ENCODE data around the gene DGKG.

Gene DGKG

DNA sequence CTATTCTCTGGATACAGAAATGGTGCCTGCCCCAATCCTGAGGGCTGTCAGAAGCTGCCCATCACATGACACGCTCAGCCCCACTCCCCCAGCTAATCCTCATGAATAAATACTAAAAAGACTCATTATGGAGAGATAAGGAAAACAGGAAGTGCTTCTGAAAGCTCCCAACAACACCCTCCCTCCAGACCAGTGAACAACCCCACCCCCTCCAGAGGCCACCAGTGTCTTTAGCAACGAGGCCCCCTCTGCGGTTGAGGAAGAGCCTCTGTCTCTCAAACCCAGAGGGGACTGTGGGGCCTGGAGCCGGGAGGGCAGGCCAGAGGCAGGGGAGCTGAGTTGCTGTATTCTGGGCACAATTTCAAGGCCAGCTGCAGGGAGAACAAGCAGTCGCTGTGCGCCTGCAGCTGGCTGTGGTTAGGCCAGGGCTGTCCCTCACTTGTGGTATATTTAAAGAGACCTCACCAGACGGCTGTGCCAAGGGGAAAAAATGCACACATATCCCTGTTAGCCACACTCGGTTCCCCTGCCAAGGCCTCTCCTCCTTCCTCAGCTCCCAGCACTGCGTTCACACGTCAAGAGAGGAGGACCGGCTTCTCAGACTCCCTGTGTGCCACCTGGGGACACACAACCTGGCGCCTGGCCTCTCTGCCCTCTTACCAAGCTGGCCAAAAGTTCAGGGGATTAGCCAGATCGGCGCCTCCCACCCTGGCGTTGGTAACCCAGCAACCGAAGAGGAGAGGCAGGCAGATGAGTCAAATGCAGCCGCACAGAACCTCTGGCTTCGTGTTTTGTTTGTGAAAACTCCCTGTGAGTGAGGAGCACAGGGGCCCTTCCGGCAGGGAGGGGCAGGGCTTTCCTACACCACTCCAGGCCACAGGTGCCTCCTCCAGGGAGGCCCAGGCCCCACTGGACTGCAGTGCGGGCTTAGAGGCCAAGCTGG is 152.0 kb downstream of the DGKG start:
- DNase-seq (ENCODE audit: low read depth in 2 of 2) = no peak

DNA sequence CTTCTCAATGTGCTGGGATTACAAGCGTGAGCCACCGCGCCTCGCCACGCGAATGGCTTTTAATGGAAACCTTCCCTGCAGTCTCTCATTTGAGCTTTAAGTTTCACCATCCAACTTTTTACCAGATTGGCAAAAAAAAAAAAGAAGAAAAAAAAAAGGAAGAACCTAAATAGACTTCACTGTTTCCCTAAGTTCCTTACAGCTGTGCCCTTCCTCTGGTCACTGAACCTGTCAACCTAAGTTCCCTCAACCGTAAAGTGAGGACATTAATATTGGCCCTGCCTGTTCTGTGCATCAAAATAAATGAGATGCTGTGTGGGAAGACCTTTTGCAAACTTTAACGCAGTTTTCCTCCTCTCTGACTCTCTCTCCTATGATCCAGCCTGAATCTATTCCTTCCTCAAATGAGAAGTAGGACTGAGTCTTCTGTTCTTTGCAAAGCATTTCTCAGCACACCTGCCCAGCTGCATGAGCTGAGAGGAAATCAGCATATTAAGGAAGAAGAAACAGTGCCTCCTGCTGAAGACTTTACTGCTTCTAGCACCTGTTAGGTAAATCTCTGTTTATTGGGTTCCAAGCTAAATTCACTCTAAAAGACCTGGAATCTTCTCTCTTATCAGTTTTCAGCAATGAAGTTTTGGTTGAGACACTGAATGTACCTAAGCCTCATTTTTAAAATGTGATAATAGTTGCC is 153.6 kb downstream of the DGKG start:
- no peak for DNase-seq (ENCODE audit: low read depth in 2 of 2)

DNA sequence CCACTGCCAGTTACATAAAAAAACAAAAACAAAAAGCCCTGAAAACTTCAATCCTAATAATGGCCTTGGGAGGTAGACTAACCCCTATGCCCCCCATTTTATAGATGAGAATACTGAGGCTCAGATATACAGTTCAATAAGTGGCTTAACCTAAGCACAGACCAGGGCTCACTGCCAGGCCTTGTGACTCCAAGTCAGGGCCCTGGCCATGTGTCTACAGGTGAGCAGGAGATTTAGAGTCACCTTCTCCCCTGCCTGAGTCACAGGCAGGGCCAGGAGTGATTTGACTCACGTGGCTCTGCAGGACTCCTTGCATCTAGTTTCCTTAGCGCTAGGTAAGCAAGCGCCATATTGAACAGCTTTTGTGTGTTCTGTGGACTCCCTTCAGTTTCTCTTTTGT is 154.5 kb downstream of the DGKG start:
- DNase-seq (ENCODE audit: low read depth in 2 of 2) = no peak

DNA sequence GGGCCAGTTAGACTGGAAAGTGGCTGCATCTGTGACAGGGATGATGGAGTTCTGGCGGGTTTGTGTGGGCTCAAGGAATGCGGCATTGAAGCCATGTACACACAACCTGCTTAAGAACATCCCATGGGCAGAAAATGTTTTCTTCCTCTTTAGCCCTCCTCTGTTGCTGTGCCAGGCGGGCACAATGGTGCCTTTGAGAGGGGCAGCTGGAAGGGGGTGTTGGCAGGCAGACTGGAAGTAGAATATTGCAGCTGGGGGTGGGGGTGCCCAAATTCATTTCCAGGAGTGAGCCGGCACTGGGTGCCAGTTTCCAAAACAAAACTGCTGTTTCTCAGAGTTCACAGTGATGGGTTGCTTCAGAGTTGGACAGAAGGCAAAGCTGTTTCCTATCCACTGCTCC is 161.3 kb downstream of the DGKG start:
- DNase-seq (ENCODE audit: low read depth in 2 of 2) = no peak

DNA sequence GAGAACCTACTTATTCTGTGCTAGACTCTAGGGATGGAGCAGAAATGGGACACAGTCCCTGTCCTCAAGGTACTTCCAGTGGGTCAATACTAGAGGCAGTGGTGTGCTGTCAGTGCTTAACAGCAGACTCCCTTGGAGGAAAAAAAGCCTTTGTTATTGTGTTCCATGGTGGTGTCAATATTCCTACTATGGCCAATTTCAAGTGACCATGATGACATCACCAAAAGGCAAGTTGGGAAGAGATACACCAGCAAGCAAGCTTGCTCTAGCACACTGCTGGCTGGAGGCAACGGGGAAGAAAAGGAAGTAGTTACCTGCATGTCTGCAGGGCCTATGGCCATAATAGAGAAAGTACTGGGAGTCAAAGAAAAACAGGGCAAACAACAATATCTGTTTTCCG is 163.6 kb downstream of the DGKG start:
- no peak for DNase-seq (ENCODE audit: low read depth in 2 of 2)

DNA sequence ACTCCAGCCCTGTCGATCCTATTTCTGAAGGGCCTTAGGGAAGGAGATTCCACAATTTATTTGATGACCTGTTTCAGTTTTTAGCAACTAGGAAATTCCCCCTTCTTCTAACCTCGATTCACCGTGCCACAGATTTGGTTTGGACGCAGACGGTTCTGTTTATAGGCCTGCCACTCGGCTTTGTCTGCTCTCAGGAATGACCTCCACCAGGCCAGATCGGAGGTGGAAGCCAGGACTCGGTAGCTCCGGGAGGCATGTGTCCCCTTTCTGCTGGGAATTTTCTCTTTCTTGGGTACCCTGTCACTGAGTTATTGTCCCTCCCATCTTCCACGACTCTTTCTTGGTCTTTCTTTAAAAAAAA is 167.6 kb downstream of the DGKG start:
- DNase-seq (ENCODE audit: low read depth in 2 of 2) = no peak

DNA sequence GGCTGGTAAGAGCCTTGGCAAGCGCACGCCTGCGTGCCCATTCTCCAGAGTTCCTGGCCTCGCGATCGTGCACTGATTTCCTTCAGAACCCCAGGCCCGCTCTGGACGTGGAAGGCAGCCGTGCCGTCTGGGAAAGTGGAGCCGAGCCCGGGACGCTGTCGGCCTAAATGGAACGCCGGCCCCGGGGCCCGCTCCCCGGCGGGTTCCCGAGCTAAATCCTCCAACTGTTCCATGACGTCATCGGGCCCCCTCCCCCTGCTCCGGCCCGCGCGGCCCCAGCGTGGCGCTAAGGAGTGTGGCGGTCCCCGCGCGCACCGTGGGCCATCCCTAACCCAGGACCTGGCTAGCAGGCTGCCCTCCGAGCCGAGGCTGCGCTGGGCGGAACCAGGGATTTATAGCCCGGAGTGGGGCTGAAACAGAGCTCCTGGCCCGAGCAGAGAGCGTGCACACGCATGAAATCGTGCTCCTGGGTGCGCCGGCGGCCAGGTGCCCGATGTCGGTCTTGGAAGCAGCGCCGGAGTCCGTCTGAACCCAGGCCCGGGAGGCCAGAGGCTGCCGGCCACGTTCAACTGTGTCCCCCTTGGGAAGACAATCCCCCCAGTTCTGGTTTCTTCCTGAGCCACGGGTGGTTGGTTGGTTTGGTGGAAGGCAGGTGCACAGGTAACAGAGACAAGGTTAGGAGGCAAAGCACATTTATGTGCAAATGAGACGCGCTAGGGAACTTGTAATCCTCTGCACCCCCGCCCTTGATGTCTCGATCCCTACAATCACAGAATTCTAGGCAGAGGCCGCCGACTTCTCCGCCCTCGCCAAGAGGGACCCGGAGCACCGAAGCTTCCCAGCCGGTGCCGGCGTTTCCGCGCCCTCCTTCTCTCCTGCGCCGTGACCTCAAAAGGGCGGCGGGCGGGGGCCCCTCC is 168.2 kb downstream of the DGKG start:
- DNase-seq (ENCODE audit: low read depth in 2 of 2) = no peak

DNA sequence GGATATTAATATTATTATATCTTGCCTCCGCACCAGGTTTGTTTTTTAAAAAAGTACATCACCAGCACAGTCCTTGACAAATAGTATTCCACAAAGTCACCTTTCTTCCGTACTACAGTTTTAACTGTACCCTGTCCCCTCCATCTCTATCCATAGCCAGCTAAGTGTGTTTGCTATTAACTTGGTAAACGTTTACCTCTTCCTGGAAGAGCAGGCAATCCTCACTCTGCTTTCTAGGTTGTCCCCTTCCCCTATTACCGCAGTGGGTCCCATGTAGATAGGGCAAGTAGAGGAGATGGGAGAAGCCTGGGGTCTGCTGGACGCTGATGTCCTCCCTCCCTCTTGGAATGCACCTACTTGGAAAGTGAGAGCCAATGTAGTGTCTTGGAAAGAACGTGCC is 169.2 kb downstream of the DGKG start:
- no peak for DNase-seq (ENCODE audit: low read depth in 2 of 2)

DNA sequence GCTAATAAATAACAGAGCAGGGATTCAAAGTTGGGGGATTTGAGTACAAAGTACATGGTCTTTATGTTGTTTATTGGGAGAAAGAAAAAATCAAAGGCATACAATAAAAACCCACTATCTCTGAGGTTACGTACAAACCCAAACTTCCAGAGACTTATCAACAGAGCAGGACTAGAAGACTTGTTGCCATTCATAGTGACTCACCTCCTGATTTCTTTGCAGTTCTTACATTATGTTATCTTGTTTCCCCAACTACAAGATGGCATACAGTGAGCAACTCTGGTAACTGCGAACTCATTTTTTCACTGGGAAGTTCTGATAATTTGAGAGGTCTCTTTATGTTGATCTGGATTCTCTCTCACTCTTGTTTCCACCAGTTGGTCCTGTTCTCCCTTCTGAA is 172.5 kb downstream of the DGKG start:
- DNase-seq (ENCODE audit: low read depth in 2 of 2) = no peak

DNA sequence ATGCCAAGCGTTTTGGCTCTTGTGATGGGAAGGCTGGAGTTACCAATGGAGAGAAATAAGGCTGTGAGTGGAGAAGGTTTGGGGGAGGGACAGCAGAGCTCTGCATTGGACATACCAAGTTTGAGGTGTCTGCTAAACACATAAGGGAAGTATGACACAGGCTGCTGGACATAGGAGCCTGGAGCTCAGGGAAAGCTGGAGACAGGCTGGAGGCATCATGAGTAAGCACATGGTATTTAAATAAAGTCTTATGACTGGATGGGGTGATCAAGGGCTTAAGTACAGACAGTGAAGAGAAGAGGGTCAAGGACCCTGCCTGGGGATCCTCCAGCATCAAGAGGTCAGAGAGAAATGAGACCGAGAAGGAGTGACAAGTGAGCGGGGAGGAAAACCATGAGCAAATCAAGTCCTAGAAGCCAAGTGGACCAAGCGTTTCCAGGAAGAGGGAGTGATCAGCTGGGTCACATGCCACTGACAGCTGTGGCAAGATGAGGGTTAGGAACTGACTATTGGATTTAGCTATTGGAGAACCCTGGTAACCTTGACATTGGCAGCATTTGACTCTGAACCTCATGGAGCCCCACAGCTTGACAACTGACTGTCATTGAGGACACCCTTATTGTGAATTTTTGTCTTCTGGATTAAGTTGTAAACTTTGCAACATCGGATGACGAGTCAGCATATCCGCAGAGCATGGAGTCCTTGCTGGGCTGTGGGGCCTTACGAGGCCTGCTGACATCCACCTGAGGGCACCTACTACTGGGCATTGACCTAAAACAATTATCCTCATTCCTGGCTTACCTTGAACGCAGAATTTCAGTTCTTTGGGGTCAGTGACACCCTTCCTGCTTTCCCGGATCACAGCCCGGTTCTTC is 174.4 kb downstream of the DGKG start:
- DNase-seq (ENCODE audit: low read depth in 2 of 2) = no peak

DNA sequence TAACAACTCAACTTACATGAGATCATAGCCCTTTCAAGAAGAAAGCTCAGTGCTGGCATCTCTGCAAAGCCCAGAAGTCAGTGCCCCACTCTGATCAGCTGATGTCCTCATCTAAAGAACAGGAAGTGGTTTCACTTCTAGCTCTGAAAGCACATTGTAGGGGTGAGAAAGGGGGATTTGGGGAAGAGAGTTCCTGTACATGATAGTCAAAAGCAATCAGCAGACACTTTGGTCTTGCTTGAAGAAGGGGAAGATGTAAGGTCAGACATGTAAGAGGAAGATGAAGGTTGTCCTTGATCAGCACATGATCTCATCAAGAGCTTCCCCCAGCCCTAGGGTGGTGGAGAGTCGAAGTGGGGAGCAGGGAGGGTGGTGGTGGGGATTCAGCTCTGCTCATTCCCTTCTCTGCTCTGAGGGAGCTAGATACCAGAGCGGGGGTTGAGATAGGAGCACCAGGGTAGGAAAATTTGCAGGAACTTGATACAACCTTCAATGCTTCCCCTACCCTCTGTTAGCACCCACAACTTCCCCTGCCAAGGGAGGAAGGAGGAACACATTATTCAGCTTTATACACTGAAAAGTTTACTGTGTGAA is 176.7 kb downstream of the DGKG start:
- DNase-seq (ENCODE audit: low read depth in 2 of 2) = no peak

DNA sequence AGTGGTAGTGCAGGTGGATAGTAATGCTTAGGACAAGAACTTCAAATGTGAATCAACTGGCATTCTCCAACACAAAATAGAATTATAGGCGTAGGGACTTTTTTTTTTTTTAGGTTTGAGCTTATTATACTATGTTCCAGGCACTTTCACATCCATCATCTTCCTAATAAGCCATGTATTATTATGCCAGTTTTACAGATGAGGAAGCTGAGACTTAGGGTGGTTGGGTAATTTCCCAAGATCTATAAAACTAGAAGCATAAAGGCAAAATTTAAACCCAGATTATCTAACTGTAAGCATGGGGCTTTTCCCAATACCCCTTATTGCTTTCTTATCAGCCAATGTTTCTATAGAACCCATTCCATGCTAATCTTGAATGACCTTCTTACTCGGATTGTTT is 178.0 kb downstream of the DGKG start:
- no peak for DNase-seq (ENCODE audit: low read depth in 2 of 2)

DNA sequence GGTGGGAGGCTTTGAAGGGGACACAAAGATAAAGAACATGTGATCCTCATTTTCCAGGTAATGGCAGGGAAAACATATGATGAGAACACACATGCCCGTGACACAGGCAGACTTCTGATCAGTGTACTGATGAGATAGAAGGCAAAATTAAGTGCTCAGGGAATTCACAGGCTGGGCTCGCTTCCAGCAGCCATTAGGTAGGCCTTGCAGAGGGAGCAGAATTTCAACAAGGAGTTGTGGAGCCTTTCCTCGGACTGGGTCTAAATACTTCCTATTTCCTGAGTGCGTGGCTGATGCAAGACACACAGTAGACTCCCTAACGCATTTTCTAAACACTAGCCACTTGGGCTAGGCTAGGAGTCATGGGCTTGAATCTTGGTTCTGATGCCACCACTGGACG is 179.2 kb downstream of the DGKG start:
- no peak for DNase-seq (ENCODE audit: low read depth in 2 of 2)

DNA sequence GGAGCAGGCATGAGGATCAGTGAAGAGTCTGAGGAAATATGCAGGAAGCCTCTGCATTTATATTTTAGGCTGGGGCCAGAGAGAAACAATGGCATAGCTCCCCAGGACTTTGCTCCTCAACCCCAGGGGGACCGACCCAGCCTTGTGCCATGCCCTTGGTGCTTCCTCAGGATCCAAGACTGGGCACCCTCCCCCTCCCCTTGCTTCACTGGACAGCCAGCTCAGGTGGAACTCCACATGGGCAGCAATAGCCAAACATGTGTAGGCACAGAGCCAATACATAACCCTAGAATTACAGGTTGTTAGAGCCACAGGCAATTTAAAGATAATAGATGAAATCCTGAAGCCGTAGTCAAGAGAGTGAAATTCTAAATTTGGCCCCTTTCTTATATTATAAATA is 180.1 kb downstream of the DGKG start:
- no peak for DNase-seq (ENCODE audit: low read depth in 2 of 2)

DNA sequence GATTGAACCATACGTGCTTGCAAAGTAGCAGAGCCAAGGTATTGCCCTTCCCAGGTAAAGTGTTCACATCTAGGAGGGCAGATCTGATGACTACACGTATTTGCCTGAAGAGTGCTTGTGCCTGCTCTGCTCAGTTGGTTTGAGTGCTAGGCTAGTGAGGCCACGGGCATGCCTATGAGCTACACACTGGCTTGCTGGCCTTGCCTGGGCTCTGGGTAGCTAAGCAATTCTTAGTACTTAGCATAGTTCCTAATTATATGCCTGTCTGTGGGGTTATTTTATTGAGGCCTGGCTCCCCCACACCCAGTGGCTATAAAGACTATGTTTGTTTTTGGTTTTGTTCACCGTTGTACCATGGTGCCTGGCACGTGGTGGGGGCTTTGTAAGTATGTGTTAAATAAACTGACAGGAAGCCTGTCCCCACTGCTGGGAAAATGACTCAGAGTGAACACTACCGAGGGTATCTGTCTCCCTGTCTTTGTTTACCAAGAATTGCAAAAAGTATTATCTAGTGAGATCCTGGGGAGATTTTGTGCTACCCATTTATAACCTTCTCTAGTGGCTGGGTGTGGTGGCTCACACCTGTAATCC is 181.0 kb downstream of the DGKG start:
- no peak for DNase-seq (ENCODE audit: low read depth in 2 of 2)

DNA sequence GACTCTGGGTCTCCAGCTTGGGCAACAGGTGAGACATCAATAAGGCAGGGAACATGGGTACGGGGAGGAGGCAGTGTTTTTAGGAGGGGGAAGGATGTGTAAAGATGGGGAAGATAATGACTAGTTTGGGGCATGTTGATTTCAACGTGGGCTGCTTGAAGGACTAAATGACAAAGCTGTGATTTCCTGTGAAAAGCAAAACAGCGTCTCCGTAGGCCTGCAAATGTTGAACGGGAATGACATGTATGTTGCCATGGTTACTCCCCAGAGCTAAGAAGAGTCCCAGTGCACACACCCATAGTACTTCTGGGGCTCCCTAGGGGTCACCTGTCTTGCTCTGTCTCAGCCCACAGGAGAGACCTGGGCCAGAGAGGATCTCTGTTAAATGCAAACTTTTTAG is 181.9 kb downstream of the DGKG start:
- DNase-seq (ENCODE audit: low read depth in 2 of 2) = no peak

DNA sequence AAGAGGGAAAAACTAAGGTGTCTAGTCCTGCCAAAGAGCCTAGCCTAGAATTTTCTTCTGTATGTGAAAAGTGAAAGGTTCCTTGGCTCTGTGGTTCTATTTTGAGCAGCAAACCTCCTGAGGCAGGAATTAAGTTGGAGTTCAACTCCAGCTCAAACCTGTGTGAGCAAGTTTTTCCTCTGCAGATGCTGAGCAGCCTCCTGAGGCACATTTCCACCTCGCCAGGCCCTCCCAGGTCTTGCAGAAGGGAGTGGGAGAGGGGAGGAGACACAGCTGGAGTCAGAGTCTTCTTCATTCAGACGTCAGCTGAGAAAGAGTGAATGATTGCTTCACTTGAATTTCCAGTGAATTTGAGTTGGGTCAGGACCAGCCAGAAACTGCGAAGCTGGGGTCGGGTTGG is 183.6 kb downstream of the DGKG start:
- no peak for DNase-seq (ENCODE audit: low read depth in 2 of 2)

DNA sequence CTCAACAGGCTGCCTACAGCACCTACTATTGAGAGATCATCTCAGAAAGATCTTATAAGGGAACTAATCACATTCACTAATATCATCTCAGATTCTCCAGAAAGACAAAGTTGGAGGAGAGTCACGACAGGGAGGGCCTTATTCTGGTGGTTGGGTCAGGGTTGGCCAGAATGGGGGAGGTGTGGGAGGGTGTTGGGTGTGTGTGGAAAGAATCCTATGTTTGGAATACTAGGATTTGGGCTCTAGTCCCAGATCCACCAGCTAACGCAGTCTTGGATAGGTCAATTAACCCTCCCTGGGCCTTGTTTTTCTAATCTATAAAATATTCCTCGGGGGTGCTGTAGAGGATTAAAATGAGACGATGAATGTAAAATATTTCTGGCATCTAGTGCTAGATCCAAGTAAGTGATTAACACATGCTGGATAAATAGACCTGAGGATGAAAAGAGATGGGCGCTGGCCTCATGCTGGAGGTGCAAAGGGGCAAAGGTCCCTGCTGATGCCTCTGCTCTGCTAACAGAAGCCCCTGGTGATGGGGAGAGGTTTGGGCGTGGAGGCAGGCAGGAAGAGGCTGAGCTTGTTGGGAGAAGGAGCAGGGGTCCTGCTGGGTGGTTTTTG is 185.6 kb downstream of the DGKG start:
- no peak for DNase-seq (ENCODE audit: low read depth in 2 of 2)

DNA sequence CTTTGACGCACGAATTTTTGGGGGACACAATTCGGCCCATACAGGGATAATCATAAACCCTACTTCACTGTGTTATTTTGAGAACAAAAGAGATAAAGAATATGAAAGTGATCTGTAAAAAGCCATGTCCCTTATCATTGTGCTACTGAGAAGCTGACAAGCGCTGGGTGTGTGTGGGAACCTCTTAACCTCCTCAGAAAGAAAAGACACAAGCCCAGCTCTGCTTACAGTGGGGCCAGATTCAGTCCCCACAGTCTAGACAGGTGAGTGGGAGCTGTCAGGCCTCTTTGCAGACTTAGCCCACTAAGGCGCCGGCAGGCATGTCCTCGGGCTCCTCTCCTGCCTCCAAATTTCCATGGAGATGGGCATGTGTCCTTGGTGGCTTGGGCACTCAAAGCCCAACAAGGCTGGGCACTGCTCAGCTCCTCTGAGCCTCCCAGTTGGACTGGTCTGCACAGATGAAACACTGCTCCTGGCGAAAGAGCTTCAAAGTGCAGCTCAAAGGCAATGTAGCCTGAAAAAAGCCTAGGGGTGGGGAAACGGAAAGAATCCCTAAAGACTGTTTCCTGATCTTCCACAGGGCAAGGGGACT is 188.7 kb downstream of the DGKG start:
- no peak for DNase-seq (ENCODE audit: low read depth in 2 of 2)

DNA sequence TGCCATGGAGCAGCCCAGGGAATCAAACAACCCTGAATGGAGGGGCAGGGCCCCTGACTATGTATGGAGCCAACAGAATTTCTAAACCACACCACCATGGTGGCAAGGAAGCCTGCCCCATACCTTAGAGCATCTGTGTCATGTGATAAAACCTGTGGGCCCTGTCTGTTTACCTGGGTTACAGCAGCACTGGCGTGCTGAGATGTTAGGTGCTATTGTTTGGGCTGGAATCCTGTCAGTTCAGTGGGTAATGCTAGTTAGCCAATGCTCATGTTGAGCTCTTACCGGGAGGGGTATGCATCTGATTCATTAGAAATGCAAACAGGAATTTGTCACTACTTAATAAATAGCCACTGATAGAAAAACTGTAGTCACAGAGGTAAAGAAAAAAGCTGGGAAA is 189.7 kb downstream of the DGKG start:
- no peak for DNase-seq (ENCODE audit: low read depth in 2 of 2)
